Measurements from ENCODE around the gene GALNT14. TPM values are rescaled to one million over a fixed set of nuclear protein-coding genes. Genes with fewer than 3 reads are reported as not detected.

GALNT14 gene
- total RNA-seq, 1 experiment from 2014 or later = 6.0 TPM

DNA sequence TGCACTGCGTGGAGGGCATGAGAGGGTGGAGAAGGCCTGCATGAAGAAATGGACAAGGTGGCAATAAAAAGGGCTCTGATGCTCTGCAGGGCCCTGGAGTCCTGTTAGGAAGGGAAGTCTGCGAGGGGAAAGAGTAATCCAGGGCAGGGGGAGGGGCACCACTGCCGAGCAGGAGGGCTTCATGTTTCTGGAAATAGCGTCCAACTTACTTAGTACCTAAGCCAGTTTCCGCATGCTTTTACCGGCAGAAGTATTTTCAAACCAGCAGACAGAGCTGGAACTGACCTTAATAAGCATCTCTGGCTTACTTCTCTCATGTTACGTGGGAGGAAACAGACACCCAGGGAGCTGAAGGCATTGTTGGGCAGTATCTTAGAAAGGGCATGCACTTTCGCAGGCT, 156.7 kb downstream of the GALNT14 start:
- Mint-ChIP-seq H3K27ac (no peak overlapping the region), H3K9me3 (no peaks in the 10 kb centered on the region; the same call in 1 of the 2 replicates), H3K4me3 (no peak overlapping the region), H3K36me3 (0 out of 2 replicates have a peak, but pooled peaks cover 3% of the 10 kb centered on the region), H3K4me1 (peaks cover 27% of the 10 kb centered on the region), H3K27me3 (ENCODE audit: low read depth) (no peaks in the 10 kb centered on the region)
- no peak for DNase-seq (ENCODE audit: low spot score)
- TF ChIP-seq PRDM15 (CRISPR knock-in tag; IDR thresholded peaks at IDR 0.05) = no peak
- no peak for TF ChIP-seq SMAD4 (CRISPR knock-in tag; IDR thresholded peaks at IDR 0.05)
- TF ChIP-seq ZNF423 (CRISPR knock-in tag; IDR thresholded peaks at IDR 0.05) = no peak
- TF ChIP-seq HMGA2 (CRISPR knock-in tag; IDR thresholded peaks at IDR 0.05) = no peak
- TF ChIP-seq, protein P1, sequence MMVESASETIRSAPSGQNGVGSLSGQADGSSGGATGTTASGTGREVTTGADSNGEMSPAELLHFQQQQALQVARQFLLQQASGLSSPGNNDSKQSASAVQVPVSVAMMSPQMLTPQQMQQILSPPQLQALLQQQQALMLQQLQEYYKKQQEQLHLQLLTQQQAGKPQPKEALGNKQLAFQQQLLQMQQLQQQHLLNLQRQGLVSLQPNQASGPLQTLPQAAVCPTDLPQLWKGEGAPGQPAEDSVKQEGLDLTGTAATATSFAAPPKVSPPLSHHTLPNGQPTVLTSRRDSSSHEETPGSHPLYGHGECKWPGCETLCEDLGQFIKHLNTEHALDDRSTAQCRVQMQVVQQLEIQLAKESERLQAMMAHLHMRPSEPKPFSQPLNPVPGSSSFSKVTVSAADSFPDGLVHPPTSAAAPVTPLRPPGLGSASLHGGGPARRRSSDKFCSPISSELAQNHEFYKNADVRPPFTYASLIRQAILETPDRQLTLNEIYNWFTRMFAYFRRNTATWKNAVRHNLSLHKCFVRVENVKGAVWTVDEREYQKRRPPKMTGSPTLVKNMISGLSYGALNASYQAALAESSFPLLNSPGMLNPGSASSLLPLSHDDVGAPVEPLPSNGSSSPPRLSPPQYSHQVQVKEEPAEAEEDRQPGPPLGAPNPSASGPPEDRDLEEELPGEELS (CRISPR knock-in tag; IDR thresholded peaks at IDR 0.05) = no peak
- no peak for TF ChIP-seq ZNF232 (CRISPR knock-in tag; IDR thresholded peaks at IDR 0.05)
- TF ChIP-seq, protein P2, sequence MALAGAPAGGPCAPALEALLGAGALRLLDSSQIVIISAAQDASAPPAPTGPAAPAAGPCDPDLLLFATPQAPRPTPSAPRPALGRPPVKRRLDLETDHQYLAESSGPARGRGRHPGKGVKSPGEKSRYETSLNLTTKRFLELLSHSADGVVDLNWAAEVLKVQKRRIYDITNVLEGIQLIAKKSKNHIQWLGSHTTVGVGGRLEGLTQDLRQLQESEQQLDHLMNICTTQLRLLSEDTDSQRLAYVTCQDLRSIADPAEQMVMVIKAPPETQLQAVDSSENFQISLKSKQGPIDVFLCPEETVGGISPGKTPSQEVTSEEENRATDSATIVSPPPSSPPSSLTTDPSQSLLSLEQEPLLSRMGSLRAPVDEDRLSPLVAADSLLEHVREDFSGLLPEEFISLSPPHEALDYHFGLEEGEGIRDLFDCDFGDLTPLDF (CRISPR knock-in tag; IDR thresholded peaks at IDR 0.05) = no peak
- no peak for TF ChIP-seq GABPB1 (CRISPR knock-in tag; IDR thresholded peaks at IDR 0.05)
- no peak for TF ChIP-seq MYBL2 (CRISPR knock-in tag; IDR thresholded peaks at IDR 0.05)
- no peak for TF ChIP-seq FOXP1 (CRISPR knock-in tag; IDR thresholded peaks at IDR 0.05; ENCODE audit: borderline replicate concordance)
- no peak for TF ChIP-seq TP53 (CRISPR knock-in tag; IDR thresholded peaks at IDR 0.05)
- TF ChIP-seq ZNF532 (CRISPR knock-in tag; IDR thresholded peaks at IDR 0.05; ENCODE audit: borderline replicate concordance) = no peak
- no peak for TF ChIP-seq ATF1 (CRISPR knock-in tag; IDR thresholded peaks at IDR 0.05)
- CTCF ChIA-PET = interaction anchor here (0.9 kb wide), 1 partner anchor 52 kb away, joined by 5 read pairs; no protein-coding TSS in a partner anchor
- ATAC-seq = no peak
- POLR2A ChIA-PET = no interaction called here

- CTCF ChIA-PET = interaction anchor here (0.9 kb wide), 1 partner anchor 52 kb away, joined by 5 read pairs; no protein-coding TSS in a partner anchor
- no peak for DNase-seq (ENCODE audit: low spot score)
- H3K27ac Mint-ChIP-seq = no peak overlapping the region
- H3K9me3 Mint-ChIP-seq = no peaks in the 10 kb centered on the region; the same call in 1 of the 2 replicates
- POLR2A ChIA-PET = no interaction called here
- no peaks in the 10 kb centered on the region for H3K27me3 Mint-ChIP-seq (ENCODE audit: low read depth)
- 0 out of 2 replicates have a peak, but pooled peaks cover 3% of the 10 kb centered on the region for H3K36me3 Mint-ChIP-seq
- peaks cover 27% of the 10 kb centered on the region for H3K4me1 Mint-ChIP-seq
- H3K4me3 Mint-ChIP-seq = no peak overlapping the region
- no peak for ATAC-seq
- TF ChIP-seq ZSCAN18 (CRISPR knock-in tag; IDR thresholded peaks at IDR 0.05) (no peak), SMAD4 (CRISPR knock-in tag; IDR thresholded peaks at IDR 0.05) (no peak), RELA (CRISPR knock-in tag; IDR thresholded peaks at IDR 0.05; ENCODE audit: borderline replicate concordance) (no peak), PRRX2 (CRISPR knock-in tag; IDR thresholded peaks at IDR 0.05) (no peak), ZNF317 (CRISPR knock-in tag; IDR thresholded peaks at IDR 0.05; ENCODE audit: borderline replicate concordance, low read depth) (no peak), CBFB (CRISPR knock-in tag; IDR thresholded peaks at IDR 0.05; ENCODE audit: low read depth) (no peak), ZNF423 (CRISPR knock-in tag; IDR thresholded peaks at IDR 0.05) (no peak), ZNF219 (CRISPR knock-in tag; IDR thresholded peaks at IDR 0.05; ENCODE audit: borderline replicate concordance) (no peak)
- TF ChIP-seq, protein P3, sequence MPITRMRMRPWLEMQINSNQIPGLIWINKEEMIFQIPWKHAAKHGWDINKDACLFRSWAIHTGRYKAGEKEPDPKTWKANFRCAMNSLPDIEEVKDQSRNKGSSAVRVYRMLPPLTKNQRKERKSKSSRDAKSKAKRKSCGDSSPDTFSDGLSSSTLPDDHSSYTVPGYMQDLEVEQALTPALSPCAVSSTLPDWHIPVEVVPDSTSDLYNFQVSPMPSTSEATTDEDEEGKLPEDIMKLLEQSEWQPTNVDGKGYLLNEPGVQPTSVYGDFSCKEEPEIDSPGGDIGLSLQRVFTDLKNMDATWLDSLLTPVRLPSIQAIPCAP (CRISPR knock-in tag; IDR thresholded peaks at IDR 0.05) = no peak
- TF ChIP-seq, protein P4, sequence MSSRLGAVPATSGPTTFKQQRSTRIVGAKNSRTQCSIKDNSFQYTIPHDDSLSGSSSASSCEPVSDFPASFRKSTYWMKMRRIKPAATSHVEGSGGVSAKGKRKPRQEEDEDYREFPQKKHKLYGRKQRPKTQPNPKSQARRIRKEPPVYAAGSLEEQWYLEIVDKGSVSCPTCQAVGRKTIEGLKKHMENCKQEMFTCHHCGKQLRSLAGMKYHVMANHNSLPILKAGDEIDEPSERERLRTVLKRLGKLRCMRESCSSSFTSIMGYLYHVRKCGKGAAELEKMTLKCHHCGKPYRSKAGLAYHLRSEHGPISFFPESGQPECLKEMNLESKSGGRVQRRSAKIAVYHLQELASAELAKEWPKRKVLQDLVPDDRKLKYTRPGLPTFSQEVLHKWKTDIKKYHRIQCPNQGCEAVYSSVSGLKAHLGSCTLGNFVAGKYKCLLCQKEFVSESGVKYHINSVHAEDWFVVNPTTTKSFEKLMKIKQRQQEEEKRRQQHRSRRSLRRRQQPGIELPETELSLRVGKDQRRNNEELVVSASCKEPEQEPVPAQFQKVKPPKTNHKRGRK (CRISPR knock-in tag; IDR thresholded peaks at IDR 0.05; ENCODE audit: borderline replicate concordance) = no peak
These were observed 157.1 kb downstream of the GALNT14 start for GRCh38 chr2:30981096-30981495.
